Peyer's patch (tissue), 4 donors: ENCODE measurements around the gene CYBA. TPM values are rescaled to one million over a fixed set of nuclear protein-coding genes. Genes with fewer than 3 reads are reported as not detected.
"Not testable (repeated sequence)": the region's sequence is repeated elsewhere in the genome, so short reads cannot be mapped to it uniquely, and the experiment has no call there.

Experiments
- DNase-seq, 3 donors: peaks; one replicate each; pipeline ENCODE4 v3.0.0-alpha.2; 2017 to 2019
- H3K27ac ChIP-seq, 4 donors: fragments of 200-600 bp; sonication (generic); one replicate each; pipeline ENCODE4 v1.5.1; 2016 to 2019
- H3K27me3 ChIP-seq, 2 donors: fragments of 200-600 bp; sonication (generic); one replicate each; pipeline ENCODE4 v1.5.1; 2019
- H3K36me3 ChIP-seq, 3 donors: fragments of 200-600 bp; sonication (generic); one replicate each; pipeline ENCODE4 v1.5.1; 2016 to 2019
- H3K4me1 ChIP-seq, 4 donors: fragments of 200-600 bp; sonication (generic); one replicate each; pipeline ENCODE4 v1.5.1; 2016 to 2019
- H3K4me3 ChIP-seq, 4 donors: fragments of 200-600 bp; sonication (generic); 1 replicate in 3 of 4; 2 replicates in 1 of 4; pipeline ENCODE4 v1.5.1; 2016 to 2019; ENCODE audit warnings: mild to moderate bottlenecking in 1 of 4
- H3K9me3 ChIP-seq, 4 donors: fragments of 200-600 bp; sonication (generic); one replicate each; pipeline ENCODE4 v1.5.1; 2016 to 2019; ENCODE audit warnings: mild to moderate bottlenecking in 1 of 4
- CTCF ChIP-seq, 6 experiments: fragments of 450-650 bp in 4 of 6; fragments of 200-600 bp in 2 of 6; sonication (generic) in 1 of 6; IDR thresholded peaks; one replicate each; pipeline ENCODE4 v1.5.1; 2017 to 2019; ENCODE audit warnings: antibody characterized with exemption in 6 of 6, mild to moderate bottlenecking in 3 of 6, moderate library complexity in 1 of 6
- POLR2A ChIP-seq, 2 donors: fragments of 450-650 bp; IDR thresholded peaks; one replicate each; pipeline ENCODE4 v1.5.1; 2017; ENCODE audit warnings: antibody characterized with exemption in 2 of 2, mild to moderate bottlenecking in 2 of 2, moderate library complexity in 2 of 2
- total RNA-seq, 4 donors: library from RNA; depleted of rRNA; stranded (reverse); fragments of >200 nt; gene quantifications; one replicate each; pipeline ENCODE4 v1.1.0, GENCODE V29; 2016

CYBA gene
- total RNA-seq, 4 donors from 2014 or later = 131 to 162 (median 141) TPM

- Histone ChIP-seq H3K27ac (no peak overlapping the region), H3K9me3 (no peaks in the 10 kb centered on the region), H3K4me1 (no peaks in the 10 kb centered on the region), H3K4me3 (no peak overlapping the region), H3K36me3 (peaks cover 0 to 64% (median 0%) of the 10 kb centered on the region in 3 donors), H3K27me3 (no peaks in the 10 kb centered on the region)
- TF ChIP-seq CTCF (IDR thresholded peaks at IDR 0.05) = no peak
- TF ChIP-seq POLR2A (IDR thresholded peaks at IDR 0.05) = no peak
- DNase-seq = no peak
Measured at GRCh38 chr16:88610080-88610479, 40.8 kb downstream of the CYBA start.

- H3K27ac ChIP-seq, H3K27me3 ChIP-seq, DNase-seq, H3K4me1 ChIP-seq, H3K4me3 ChIP-seq, H3K9me3 ChIP-seq: not testable (repeated sequence)
- H3K36me3 ChIP-seq = peaks cover 0 to 67% (median 0%) of the 10 kb centered on the region in 3 donors
Measured at GRCh38 chr16:88609426-88609825, 41.4 kb downstream of the CYBA start.

- Histone ChIP-seq H3K27ac (no peak overlapping the region), H3K9me3 (no peaks in the 10 kb centered on the region), H3K27me3 (no peaks in the 10 kb centered on the region), H3K4me3 (no peak overlapping the region), H3K4me1 (no peaks in the 10 kb centered on the region), H3K36me3 (peaks cover 0 to 74% (median 0%) of the 10 kb centered on the region in 3 donors)
- no peak for DNase-seq
- no peak for TF ChIP-seq POLR2A (IDR thresholded peaks at IDR 0.05)
- TF ChIP-seq CTCF (IDR thresholded peaks at IDR 0.05) = no peak
Measured at GRCh38 chr16:88608076-88608475, 42.8 kb downstream of the CYBA start.

- Histone ChIP-seq H3K36me3 (peaks cover 0 to 72% (median 0%) of the 10 kb centered on the region in 3 donors), H3K9me3 (no peaks in the 10 kb centered on the region), H3K27ac (no peak overlapping the region), H3K27me3 (no peaks in the 10 kb centered on the region), H3K4me1 (no peaks in the 10 kb centered on the region), H3K4me3 (no peak overlapping the region)
- no peak for DNase-seq
- TF ChIP-seq CTCF (IDR thresholded peaks at IDR 0.05) = no peak
- no peak for TF ChIP-seq POLR2A (IDR thresholded peaks at IDR 0.05)
Measured at GRCh38 chr16:88606148-88606757, 44.6 kb downstream of the CYBA start.

GRCh38 chr16:88605186-88606147, 45.4 kb downstream of the CYBA start:
- Histone ChIP-seq H3K27me3 (no peaks in the 10 kb centered on the region), H3K4me3 (no peak overlapping the region), H3K36me3 (peaks cover 0 to 72% (median 0%) of the 10 kb centered on the region in 3 donors), H3K9me3 (no peaks in the 10 kb centered on the region), H3K27ac (no peak overlapping the region), H3K4me1 (no peaks in the 10 kb centered on the region)
- TF ChIP-seq CTCF (IDR thresholded peaks at IDR 0.05) (no peak), POLR2A (IDR thresholded peaks at IDR 0.05) (no peak)
- no peak for DNase-seq

GRCh38 chr16:88602091-88602490, 48.8 kb downstream of the CYBA start:
- Histone ChIP-seq H3K9me3 (no peaks in the 10 kb centered on the region), H3K36me3 (peaks cover 0 to 82% (median 0%) of the 10 kb centered on the region in 3 donors), H3K27me3 (no peaks in the 10 kb centered on the region), H3K27ac (no peak overlapping the region), H3K4me1 (no peaks in the 10 kb centered on the region), H3K4me3 (no peak overlapping the region)
- no peak for DNase-seq
- no peak for TF ChIP-seq POLR2A (IDR thresholded peaks at IDR 0.05)
- no peak for TF ChIP-seq CTCF (IDR thresholded peaks at IDR 0.05)
